OCI-LY1 (cell line): ENCODE measurements around the gene S100A14.

Experiments
- EZH2 ChIP-seq: fragments of 200-600 bp; sonication (generic), shearing (Covaris generic); IDR thresholded peaks from 2 replicates; pipeline ENCODE4 v1.8.0; 2017; ENCODE audit warnings: borderline replicate concordance, mixed run types, mild to moderate bottlenecking, antibody characterized with exemption, low read length, moderate library complexity, mixed read lengths
- TF ChIP-seq, protein P1 (sequence below): fragments of 200-600 bp; sonication (generic), shearing (Covaris generic); IDR thresholded peaks from 2 replicates; pipeline ENCODE4 v1.5.1; 2017; ENCODE audit warnings: mild to moderate bottlenecking, antibody characterized with exemption, low read length, moderate library complexity, mixed read lengths

DNA sequence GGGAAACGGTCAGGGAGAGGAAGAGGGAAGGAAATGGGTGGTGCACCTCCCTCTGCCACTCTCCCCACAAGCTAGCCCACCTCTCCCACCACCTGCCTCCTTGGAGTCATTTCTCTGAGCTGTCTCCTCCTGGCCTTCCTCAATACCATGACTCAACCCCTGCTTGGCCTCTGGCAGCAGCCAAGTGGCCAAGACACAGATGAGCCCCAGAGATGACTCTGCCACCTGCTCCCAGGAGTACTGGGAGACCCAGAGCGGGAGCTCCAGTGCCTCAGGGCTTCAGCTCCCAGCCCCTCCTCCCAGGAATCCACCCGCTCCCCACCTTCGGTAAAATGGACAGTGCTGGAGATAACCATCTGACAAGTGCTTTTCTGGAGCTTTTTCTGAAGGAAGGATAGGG lies 5.8 kb downstream of the S100A14 start:
- TF ChIP-seq, protein P1, sequence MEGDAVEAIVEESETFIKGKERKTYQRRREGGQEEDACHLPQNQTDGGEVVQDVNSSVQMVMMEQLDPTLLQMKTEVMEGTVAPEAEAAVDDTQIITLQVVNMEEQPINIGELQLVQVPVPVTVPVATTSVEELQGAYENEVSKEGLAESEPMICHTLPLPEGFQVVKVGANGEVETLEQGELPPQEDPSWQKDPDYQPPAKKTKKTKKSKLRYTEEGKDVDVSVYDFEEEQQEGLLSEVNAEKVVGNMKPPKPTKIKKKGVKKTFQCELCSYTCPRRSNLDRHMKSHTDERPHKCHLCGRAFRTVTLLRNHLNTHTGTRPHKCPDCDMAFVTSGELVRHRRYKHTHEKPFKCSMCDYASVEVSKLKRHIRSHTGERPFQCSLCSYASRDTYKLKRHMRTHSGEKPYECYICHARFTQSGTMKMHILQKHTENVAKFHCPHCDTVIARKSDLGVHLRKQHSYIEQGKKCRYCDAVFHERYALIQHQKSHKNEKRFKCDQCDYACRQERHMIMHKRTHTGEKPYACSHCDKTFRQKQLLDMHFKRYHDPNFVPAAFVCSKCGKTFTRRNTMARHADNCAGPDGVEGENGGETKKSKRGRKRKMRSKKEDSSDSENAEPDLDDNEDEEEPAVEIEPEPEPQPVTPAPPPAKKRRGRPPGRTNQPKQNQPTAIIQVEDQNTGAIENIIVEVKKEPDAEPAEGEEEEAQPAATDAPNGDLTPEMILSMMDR: no peak
- no peak for TF ChIP-seq EZH2
